Mucosa of descending colon (tissue), 3 donors: ENCODE data around the gene BABAM1. TPM values are rescaled to one million over a fixed set of nuclear protein-coding genes. Genes with fewer than 3 reads are reported as not detected.
A peak's percentile ranks its signal among the peaks of the same experiment; 100 is the strongest.
"Not testable (repeated sequence)": the region's sequence is repeated elsewhere in the genome, so short reads cannot be mapped to it uniquely, and the experiment has no call there.

Experiments
- ATAC-seq: fragments of 200-7000 bp; cut with Tn5 transposase; one replicate; pipeline ENCODE4 v1.9.1; 2020; ENCODE audit warnings: mild to moderate bottlenecking, moderate library complexity
- DNase-seq, 3 donors: peaks; one replicate each; pipeline ENCODE4 v3.0.0-alpha.2; 2020
- H3K36me3 ChIP-seq: fragments of 200-600 bp; one replicate; pipeline ENCODE4 v1.8.0; 2021; ENCODE audit warnings: low read depth, mild to moderate bottlenecking
- H3K4me1 ChIP-seq: fragments of 200-600 bp; one replicate; pipeline ENCODE4 v1.8.0; 2021; ENCODE audit warnings: low read depth, mild to moderate bottlenecking
- H3K4me3 ChIP-seq: fragments of 200-600 bp; one replicate; pipeline ENCODE4 v1.8.0; 2021; ENCODE audit warnings: mild to moderate bottlenecking
- H3K9me3 ChIP-seq: fragments of 200-600 bp; one replicate; pipeline ENCODE4 v1.8.0; 2021; ENCODE audit warnings: mild to moderate bottlenecking
- CTCF ChIP-seq: fragments of 200-600 bp; IDR thresholded peaks from one replicate; pipeline ENCODE4 v1.8.0; 2022; ENCODE audit warnings: antibody characterized with exemption, mild to moderate bottlenecking
- intact Hi-C, 2 donors: fragments of 100-400 bp; cut with DNase I in 1 of 2; cut with micrococcal nuclease in 1 of 2; formaldehyde crosslinking; loops; one replicate each; pipeline versions ENCODE4 v1.11.0 to v1.11.1; 2022; cut with DNase I, micrococcal nuclease
- total RNA-seq, 3 donors: library from RNA; stranded (reverse); fragmentation: NEBNext Ultra II Directional in 2 of 3; extraction: Animal tissue kit (Norgen Biotek cat#: 25700) in 2 of 3; gene quantifications; one replicate each; pipeline versions ENCODE4 v1.2.1 to v1.2.4, GENCODE V29; 2021 to 2023
- donor health status: DM: no; HTN: no; CAD: no; lungs with moderate emphysema.
- donor health status: DM: no; HTN: no; CAD: no.
- donor health status: DM: no; HTN: yes; CAD: no.

The BABAM1 gene
- total RNA-seq, 3 donors from 2014 or later: 64.6 to 80.3 (median 76.2) TPM

GRCh38 chr19:17266589-17266974, 661 bp upstream of the BABAM1 start:
- H3K9me3 ChIP-seq: no peaks in the 10 kb centered on the region
- intact Hi-C loops: no loop called here
- peak overlapping the region; percentile 66 for H3K4me3 ChIP-seq
- peaks cover 7% of the 10 kb centered on the region for H3K4me1 ChIP-seq
- DNase-seq (no peak), ATAC-seq (no peak)
- H3K36me3 ChIP-seq: peaks cover 5% of the 10 kb centered on the region
- TF ChIP-seq CTCF: no peak

DNA sequence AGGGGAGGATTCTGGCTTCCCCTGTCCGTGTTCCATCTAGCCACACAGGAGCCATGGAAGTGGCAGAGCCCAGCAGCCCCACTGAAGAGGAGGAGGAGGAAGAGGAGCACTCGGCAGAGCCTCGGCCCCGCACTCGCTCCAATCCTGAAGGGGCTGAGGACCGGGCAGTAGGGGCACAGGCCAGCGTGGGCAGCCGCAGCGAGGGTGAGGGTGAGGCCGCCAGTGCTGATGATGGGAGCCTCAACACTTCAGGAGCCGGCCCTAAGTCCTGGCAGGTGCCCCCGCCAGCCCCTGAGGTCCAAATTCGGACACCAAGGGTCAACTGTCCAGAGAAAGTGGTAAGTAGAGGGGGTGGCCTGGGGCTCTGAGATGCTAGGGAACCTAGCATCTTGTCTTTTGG, 1.5 kb downstream of the BABAM1 start:
- ATAC-seq (no peak), DNase-seq (no peak)
- Histone ChIP-seq H3K9me3 (no peaks in the 10 kb centered on the region), H3K36me3 (peaks cover 5% of the 10 kb centered on the region), H3K4me1 (peaks cover 7% of the 10 kb centered on the region), H3K4me3 (no peak overlapping the region)
- TF ChIP-seq CTCF: no peak
- intact Hi-C loops: no loop called here

DNA sequence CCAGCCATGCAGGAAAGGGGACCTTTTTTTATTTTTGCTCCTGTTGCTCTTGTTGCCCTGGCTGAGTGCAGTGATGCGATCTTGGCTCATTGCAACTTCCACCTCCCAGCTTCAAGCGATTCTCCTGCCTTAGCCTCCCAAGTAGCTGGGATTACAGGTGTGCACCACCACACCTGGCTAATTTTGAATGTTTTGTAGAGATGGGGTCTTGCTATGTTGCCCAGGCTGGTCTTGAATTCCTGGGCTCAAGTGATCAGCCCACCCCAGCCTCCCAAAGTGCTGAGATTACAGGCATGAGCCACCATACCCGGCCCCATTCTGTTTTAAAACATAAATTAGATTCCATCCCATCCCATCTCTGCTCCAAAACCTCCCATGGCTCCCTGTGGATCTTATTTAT, 7.6 kb downstream of the BABAM1 start:
- ATAC-seq, intact Hi-C loops, H3K9me3 ChIP-seq, H3K36me3 ChIP-seq, H3K4me1 ChIP-seq, DNase-seq, H3K4me3 ChIP-seq: not testable (repeated sequence)

DNA sequence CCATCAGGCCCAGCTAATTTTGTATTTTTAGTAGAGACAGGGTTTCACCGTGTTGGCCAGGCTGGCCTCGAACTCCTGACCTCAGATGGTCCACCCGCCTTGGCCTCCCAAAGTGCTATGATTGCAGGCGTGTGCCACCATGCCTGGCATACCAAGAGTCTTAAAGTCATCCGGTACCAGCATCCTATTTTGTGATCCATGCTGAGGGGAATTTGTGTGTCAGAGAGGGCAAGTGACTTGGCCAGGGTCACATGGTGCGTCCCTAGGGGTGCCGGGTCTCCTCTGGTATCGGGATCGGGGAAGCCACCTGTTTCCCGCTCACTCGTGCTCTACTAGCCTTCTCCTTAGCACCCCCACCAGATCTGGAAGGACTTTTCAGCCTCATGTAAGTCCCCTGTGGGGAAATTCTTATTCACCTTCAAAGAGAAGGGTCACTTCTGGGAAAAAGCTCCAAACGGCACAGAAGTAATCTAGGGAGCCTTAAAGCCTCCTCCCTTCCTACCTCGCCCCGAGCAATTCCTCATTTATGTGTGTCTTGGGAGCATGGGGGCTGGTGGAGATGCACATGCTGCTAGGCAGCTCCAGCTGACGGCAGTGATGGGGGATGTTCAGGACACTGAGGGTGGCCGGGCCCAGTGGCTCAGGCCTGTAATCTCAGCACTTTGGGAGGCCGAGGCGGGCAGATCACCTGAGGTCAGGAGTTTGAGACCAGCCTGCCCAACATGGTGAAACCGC, 8.4 kb downstream of the BABAM1 start:
- intact Hi-C loops: no loop called here

GRCh38 chr19:17279436-17279835, 12.2 kb downstream of the BABAM1 start:
- Histone ChIP-seq H3K4me1 (peaks cover 15% of the 10 kb centered on the region), H3K36me3 (no peaks in the 10 kb centered on the region), H3K9me3 (no peaks in the 10 kb centered on the region), H3K4me3 (no peak overlapping the region)
- DNase-seq (no peak), ATAC-seq (no peak)
- TF ChIP-seq CTCF: no peak
- intact Hi-C loops: no loop called here

More for the DNA sequence above, 8.4 kb downstream of the BABAM1 start:
- Histone ChIP-seq H3K4me1 (no peaks in the 10 kb centered on the region), H3K4me3 (no peak overlapping the region), H3K9me3 (no peaks in the 10 kb centered on the region), H3K36me3 (no peaks in the 10 kb centered on the region)
- TF ChIP-seq CTCF: no peak
- DNase-seq (no peak), ATAC-seq (no peak)

- peaks cover 15% of the 10 kb centered on the region for H3K4me1 ChIP-seq
- ATAC-seq: peak; percentile 35
- DNase-seq: peak in 1 of 3 donors; percentile 69
- no peaks in the 10 kb centered on the region for H3K36me3 ChIP-seq
- TF ChIP-seq CTCF: no peak
- no peak within 1 kb of the TSS for H3K4me3 ChIP-seq
- intact Hi-C loops: loop anchor here (5.0 kb wide), 2 partner anchors 79 to 214 kb away; no protein-coding TSS in a partner anchor
- H3K9me3 ChIP-seq: no peaks in the 10 kb centered on the region
Measured at GRCh38 chr19:17281391-17282304, 14.4 kb downstream of the BABAM1 start, which contains the start of gene ANKLE1. TSS of gene ANKLE1 (plus strand) at chr19:17281901. CDS start at chr19:17281921, 20 bp downstream.
